IPS-15b (cell line): ENCODE measurements around the gene RIMKLB.
A peak's percentile ranks its signal among the peaks of the same experiment; 100 is the strongest.
"Not testable (repeated sequence)": the region's sequence is repeated elsewhere in the genome, so short reads cannot be mapped to it uniquely, and the experiment has no call there.

Source experiments
- H3K27me3 ChIP-seq: one replicate; pipeline ENCODE4 v1.6.1; 2013; ENCODE audit warnings: low read length; ENCODE audit not compliant: control insufficient read depth, insufficient read depth
- H3K36me3 ChIP-seq: one replicate; pipeline ENCODE4 v1.6.1; 2013; ENCODE audit warnings: low read length; ENCODE audit not compliant: control insufficient read depth, insufficient read depth
- H3K4me1 ChIP-seq: one replicate; pipeline ENCODE4 v1.6.1; 2013; ENCODE audit warnings: mild to moderate bottlenecking, low read length; ENCODE audit not compliant: control insufficient read depth, insufficient read depth
- H3K4me3 ChIP-seq: one replicate; pipeline ENCODE4 v1.5.1; 2013; ENCODE audit warnings: low read depth, low read length
- H3K9ac ChIP-seq: one replicate; pipeline ENCODE4 v1.6.1; 2013; ENCODE audit warnings: low read depth, mild to moderate bottlenecking, low read length
- H3K9me3 ChIP-seq: one replicate; pipeline ENCODE4 v1.6.1; 2013; ENCODE audit warnings: mild to moderate bottlenecking, low read length; ENCODE audit not compliant: control insufficient read depth, insufficient read depth

Gene RIMKLB

DNA sequence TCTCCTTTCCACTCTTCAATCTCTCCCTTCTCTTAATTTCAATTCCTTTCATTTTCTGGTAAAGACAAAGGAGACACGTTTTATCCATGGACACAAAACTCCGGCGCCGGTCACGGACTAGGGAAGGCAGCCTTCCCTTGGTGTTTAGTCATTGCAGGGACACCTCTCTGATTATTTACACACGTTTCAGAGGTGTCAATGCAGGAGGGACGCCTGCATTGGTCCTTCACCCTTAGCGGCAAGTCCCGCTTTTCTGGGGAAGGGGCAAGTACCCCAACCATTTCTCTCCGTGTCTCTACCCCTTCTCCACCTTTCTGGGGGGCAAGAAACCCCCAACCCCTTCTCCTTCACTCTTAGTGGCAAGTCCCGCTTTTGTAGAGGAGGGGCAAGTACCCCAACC, 107.7 kb downstream of the RIMKLB start:
- H3K9me3 ChIP-seq, H3K4me1 ChIP-seq, H3K27me3 ChIP-seq, H3K36me3 ChIP-seq: not testable (repeated sequence)
- H3K4me3 ChIP-seq, result peak overlapping the region; percentile 40
- H3K9ac ChIP-seq, result peak overlapping the region; percentile 77

DNA sequence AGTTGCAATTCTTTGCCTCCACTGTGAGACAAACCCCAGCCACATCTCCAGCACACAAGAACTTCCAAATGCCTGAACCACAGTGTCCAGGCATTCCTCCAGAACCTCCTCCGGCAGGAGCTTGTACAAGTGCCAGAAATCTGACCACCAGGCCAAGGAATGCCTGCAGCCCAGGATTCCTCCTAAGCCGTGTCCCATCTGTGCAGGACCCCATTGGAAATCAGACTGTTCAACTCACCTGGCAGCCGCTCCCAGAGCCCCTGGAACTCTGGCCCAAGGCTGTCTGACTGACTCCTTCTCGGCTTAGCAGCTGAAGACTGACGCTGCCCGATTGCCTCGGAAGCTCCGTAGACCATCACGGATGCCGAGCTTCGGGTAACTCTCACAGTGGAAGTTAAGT, 109.3 kb downstream of the RIMKLB start:
- not testable (repeated sequence) for H3K27me3 ChIP-seq, H3K9me3 ChIP-seq, H3K4me1 ChIP-seq, H3K36me3 ChIP-seq, H3K9ac ChIP-seq
- H3K4me3 ChIP-seq, result peak overlapping the region; percentile 30

DNA sequence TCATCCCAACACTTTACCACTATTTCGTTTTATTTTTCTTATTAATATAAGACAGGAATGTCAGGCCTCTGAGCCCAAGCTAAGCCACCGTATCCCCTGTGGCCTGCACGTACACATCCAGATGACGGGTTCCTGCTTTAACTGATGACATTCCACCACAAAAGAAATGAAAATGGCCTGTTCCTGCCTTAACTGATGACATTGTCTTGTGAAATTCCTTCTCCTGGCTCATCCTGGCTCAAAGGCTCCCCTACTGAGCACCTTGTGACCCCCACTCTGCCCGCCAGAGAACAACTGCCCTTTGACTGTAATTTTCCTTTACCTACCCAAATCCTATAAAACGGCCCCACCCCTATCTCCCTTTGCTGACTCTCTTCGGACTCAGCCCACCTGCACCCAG, 112.3 kb downstream of the RIMKLB start:
- not testable (repeated sequence) for H3K4me3 ChIP-seq, H3K27me3 ChIP-seq, H3K9me3 ChIP-seq, H3K9ac ChIP-seq, H3K36me3 ChIP-seq
- H3K4me1 ChIP-seq, result peaks cover 12% of the 10 kb centered on the region

DNA sequence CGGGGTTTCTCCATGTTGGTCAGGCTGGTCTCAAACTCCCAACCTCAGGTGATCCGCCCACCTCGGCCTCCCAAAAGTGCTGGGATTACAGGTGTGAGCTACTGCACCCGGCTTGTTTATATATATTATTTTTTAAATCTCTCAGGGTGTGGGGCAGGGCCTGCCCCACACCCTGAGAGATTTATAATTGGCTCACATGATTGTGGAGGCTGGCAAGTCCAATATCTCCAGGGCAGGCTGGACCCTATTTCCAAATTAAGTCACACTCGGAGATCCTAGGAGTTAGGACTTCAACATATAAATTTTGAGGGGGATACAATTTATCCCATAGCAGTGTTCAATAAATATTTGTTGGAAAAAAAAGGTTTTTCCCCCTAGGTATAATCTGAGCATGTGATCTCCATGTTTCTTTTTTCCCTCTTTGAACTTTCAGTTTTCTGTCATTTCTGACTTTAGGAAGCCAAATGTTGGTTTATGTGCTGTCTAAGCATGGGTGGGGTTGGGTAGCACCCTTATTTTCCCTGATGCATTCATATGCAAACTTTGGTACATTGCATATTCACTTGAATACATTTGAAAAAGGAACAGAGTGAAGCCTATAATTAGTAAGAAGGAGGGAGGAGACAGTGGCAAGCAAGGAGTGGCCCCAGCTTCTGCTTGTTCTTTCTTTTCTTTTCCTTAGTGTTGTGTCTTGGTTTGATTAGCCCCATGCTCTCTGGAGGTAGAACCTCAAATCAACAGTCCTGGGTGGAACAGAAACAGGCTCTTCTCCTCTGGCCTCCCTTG, 116.0 kb downstream of the RIMKLB start:
- H3K36me3 ChIP-seq, result no peaks in the 10 kb centered on the region
- H3K4me1 ChIP-seq, result peaks cover 12% of the 10 kb centered on the region
- H3K4me3 ChIP-seq, result no peak overlapping the region
- no peak overlapping the region for H3K9ac ChIP-seq
- H3K27me3 ChIP-seq, result no peaks in the 10 kb centered on the region
- no peaks in the 10 kb centered on the region for H3K9me3 ChIP-seq

DNA sequence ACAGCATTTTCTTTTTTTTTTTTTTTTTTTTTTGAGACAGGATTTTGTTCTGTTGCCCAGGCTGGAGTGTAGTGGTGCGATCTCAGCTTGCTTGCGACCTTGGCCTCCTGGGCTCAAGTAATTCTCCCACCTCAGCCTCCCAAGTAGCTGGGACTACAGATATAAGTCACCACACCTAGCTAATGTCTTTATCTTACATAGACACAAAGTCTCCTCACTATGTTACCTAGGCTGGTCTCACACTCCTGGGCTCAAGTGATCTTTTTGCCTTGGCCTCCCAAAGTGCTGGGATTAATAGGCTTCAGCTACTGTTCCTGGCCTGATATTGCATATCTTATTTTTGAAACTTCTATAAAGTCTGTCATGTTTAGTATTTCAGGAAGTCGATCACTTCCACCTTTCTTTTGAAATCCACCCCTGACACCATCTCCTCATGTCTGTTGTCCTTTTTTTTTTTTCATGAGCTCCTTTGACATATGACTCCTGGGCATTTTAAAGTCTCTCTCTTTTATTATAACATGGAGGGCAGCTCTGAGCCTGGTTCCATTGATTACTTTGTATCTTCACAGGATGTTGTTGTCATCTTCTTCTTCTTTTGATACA, 118.8 kb downstream of the RIMKLB start:
- no peaks in the 10 kb centered on the region for H3K36me3 ChIP-seq
- peaks cover 18% of the 10 kb centered on the region for H3K4me1 ChIP-seq
- no peak overlapping the region for H3K9ac ChIP-seq
- no peaks in the 10 kb centered on the region for H3K27me3 ChIP-seq
- no peak overlapping the region for H3K4me3 ChIP-seq
- H3K9me3 ChIP-seq, result no peaks in the 10 kb centered on the region

DNA sequence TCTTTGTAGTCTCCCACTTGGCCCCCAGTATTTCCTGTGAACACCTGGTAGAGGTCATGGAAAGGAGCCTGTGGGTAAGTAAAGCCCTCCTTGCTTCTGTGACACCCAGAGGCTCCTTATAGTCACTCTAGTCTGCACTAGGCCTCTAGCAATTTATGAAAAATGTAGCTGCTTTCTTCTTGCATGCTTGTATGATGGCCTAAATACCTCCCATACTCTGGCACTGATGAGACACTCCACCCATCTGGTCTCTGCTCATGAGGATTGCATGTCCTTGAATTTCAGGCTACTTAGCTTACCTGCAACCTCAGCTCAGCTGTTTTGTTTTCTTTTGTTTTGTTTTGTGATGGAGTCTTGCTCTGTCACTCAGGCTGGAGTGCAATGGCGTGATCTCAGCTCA, 120.1 kb downstream of the RIMKLB start:
- H3K36me3 ChIP-seq, result no peaks in the 10 kb centered on the region
- H3K4me1 ChIP-seq, result peaks cover 22% of the 10 kb centered on the region
- H3K9ac ChIP-seq, result no peak overlapping the region
- no peaks in the 10 kb centered on the region for H3K9me3 ChIP-seq
- H3K27me3 ChIP-seq, result no peaks in the 10 kb centered on the region
- no peak overlapping the region for H3K4me3 ChIP-seq

DNA sequence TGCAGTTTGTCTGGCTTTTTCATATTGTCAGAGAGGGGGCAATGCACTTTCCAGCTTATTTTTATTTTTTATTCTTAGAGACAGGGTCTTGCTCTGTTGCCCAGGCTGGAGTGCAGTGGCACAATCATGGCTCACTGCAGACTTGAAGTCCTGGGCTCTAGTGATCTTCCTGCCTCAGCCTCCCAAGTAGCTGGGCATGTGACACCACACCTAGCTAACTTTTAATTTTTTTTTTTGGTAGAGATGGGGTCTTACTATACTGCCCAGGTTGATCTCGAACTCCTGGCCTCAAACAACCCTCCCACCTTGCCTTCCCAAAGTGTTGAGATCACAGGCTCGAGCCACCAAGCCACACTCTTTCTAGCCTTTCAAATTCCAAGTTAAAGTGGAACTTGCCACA, 120.7 kb downstream of the RIMKLB start:
- H3K4me1 ChIP-seq, result peaks cover 23% of the 10 kb centered on the region
- H3K27me3 ChIP-seq, result no peaks in the 10 kb centered on the region

DNA sequence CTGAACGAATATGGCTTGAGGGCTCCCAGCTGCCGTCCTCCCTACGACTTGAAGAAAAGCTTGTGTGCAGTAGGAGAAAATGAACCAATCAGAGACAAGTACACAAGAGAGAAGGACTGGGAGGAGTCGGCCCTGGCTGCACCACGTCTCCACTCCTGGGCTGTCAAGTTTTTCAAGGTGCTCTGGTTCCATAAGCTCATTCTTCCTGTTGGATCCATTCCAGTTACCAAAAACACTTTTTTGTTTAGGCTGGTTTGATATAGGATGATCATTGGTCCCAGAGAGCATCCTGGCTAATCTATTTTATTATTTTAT, 121.8 kb downstream of the RIMKLB start:
- Histone ChIP-seq H3K4me3 (no peak overlapping the region), H3K36me3 (no peaks in the 10 kb centered on the region), H3K4me1 (peaks cover 14% of the 10 kb centered on the region), H3K9me3 (no peaks in the 10 kb centered on the region), H3K27me3 (no peaks in the 10 kb centered on the region), H3K9ac (no peak overlapping the region)

More for the DNA sequence above, 120.7 kb downstream of the RIMKLB start:
- Histone ChIP-seq H3K9me3 (no peaks in the 10 kb centered on the region), H3K4me3 (no peak overlapping the region), H3K9ac (no peak overlapping the region), H3K36me3 (no peaks in the 10 kb centered on the region)

DNA sequence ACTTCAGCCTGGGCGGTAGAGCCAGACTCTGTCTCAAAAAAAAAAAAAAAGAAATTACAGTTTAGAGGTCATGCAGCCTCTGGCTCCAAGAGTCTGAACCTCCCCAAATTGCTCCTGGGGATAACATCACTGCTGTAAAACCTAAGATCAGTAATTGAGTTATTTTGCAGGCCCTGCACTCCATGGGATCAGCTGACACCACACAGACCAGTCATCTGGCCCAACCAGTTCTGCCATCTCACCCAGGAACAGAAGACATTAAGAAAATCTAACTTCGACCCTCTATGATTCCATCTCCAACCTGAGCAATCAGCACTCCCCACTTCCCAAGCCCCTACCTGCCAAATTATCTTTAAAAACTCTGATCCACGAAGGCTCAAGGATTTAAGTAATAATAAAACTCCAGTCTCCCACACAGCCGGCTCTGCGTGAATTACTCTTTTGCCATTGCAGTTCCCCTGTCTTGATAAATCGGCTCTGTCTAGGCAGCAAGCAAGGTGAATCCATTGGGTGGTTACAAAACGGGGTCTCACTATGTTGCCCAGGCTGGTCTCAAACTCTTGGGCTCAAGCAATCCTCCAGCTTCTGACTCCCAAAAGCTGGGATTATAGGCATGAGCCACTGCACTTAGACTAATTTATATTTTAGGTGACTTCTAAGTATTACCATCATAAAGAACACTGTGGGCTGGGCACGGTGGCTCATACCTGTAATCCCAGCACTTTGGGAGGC, 123.1 kb downstream of the RIMKLB start:
- H3K27me3 ChIP-seq, H3K9me3 ChIP-seq, H3K9ac ChIP-seq, H3K4me3 ChIP-seq, H3K36me3 ChIP-seq: not testable (repeated sequence)
- peaks cover 14% of the 10 kb centered on the region for H3K4me1 ChIP-seq

DNA sequence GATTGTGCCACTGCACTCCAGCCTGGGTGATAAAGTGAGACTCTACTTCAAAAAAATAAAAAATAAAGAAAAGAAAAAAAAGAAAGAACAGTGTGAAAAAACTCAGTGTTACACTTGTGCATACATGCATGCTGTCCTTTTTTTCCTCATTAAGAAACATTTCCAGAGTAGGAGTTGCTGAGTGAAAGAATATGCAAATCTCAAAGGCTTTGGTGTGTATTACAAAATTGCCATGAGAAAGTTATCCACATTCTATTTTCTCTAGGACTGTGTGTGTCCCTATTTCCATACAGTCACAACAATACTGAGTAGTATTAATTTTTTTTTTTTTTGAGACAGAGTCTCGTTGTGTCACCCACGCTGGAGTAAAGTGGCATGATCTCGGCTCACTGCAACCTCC, 123.8 kb downstream of the RIMKLB start:
- Histone ChIP-seq H3K9ac (no peak overlapping the region), H3K36me3 (no peaks in the 10 kb centered on the region), H3K4me3 (no peak overlapping the region), H3K9me3 (no peaks in the 10 kb centered on the region), H3K4me1 (peaks cover 14% of the 10 kb centered on the region), H3K27me3 (no peaks in the 10 kb centered on the region)

DNA sequence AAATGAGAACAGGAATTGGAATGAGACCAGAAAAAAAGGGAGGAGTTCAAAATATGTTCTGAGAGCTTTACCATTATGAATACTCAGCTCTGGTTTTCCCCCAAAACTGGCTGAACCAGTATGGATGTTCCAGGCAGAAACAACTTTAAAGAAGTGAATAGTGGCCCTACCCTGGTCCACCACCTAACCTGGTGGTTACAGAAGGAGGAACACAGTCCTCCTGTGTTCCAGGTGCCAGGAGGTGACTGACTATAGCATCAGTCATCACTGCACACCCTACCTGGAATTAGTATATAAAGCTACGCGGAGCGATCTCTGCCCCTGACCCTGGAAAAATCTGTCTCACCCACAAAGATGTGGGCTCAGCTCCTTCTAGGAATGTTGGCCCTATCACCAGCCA, 124.5 kb downstream of the RIMKLB start, which contains the start of gene A2ML1:
Gene A2ML1 (plus strand): TSS at position 324 of the 400 bp plus-strand sequence. CDS start 31 bp downstream, at position 355.
- peak within 1 kb of the TSS; percentile 12 for H3K9ac ChIP-seq
- no peaks in the 10 kb centered on the region for H3K27me3 ChIP-seq
- H3K4me3 ChIP-seq, result no peak within 1 kb of the TSS
- H3K4me1 ChIP-seq, result peaks cover 14% of the 10 kb centered on the region
- H3K36me3 ChIP-seq, result no peaks in the 10 kb centered on the region
- H3K9me3 ChIP-seq, result no peaks in the 10 kb centered on the region
